GM12878 (cell line): Measurements from ENCODE around the gene PTCD3. TPM values are rescaled to one million over a fixed set of nuclear protein-coding genes. Genes with fewer than 3 reads are reported as not detected.

Experiments
- ATAC-seq: fragments of 200-7000 bp; cut with Tn5 transposase; 3 replicates; pipeline ENCODE4 v1.9.1; 2020; ENCODE audit warnings: mild to moderate bottlenecking, moderate library complexity
- BruUV-seq: library from RNA; stranded (reverse); fragments of 400-500 nt; replicated peaks from 2 replicates; lab custom pipeline; 2021; lab: Mats Ljungman, UMichigan
- CTCF ChIA-PET: fragments of 300-600 bp; sonication (Branson Sonifier 250); formaldehyde crosslinking; extraction: SDS; loops from one replicate; lab custom pipeline; 2021; ENCODE audit warnings: inconsistent platforms; lab: Yijun Ruan, JAX
- POLR2A ChIA-PET: fragments of 350-600 bp; formaldehyde crosslinking; extraction: SDS; loops from one replicate; lab custom pipeline; 2021; ENCODE audit warnings: inconsistent platforms; lab: Charles Lee
- RAD21 ChIA-PET: fragments of 300-600 bp; sonication (Branson Sonifier 250); formaldehyde crosslinking; loops from one replicate; lab custom pipeline; 2023; ENCODE audit warnings: antibody characterized with exemption; ENCODE audit not compliant: unreplicated experiment; lab: Charles Lee
- SMC1A ChIA-PET: fragments of 300-600 bp; sonication (Branson Sonifier 250); formaldehyde crosslinking; loops from one replicate; lab custom pipeline; 2023; ENCODE audit not compliant: unreplicated experiment, uncharacterized antibody; lab: Charles Lee
- DNase-seq: peaks from one replicate; pipeline ENCODE4 v3.0.0-alpha.2; 2011; ENCODE audit warnings: low read depth, low spot score
- FAIRE-seq: peaks from 3 replicates; lab custom pipeline; 2011; peaks lifted over from hg19 to GRCh38; lab: Jason Lieb, UNC
- H2AFZ ChIP-seq: 2 replicates; pipeline ENCODE4 v1.6.0; 2011; ENCODE audit warnings: low read depth, low read length, control low read depth; ENCODE audit not compliant: control insufficient read depth
- H3K27ac ChIP-seq: 2 replicates; pipeline ENCODE4 v1.5.1; 2011; ENCODE audit warnings: control low read depth; ENCODE audit not compliant: control insufficient read depth, insufficient read depth
- H3K27me3 ChIP-seq, 2 experiments: replicated peaks in 1 of 2; 2 replicates each; pipeline versions ENCODE4 v1.6.0 to v1.6.1; 2011; ENCODE audit warnings: low read length in 1 of 2; ENCODE audit not compliant: control insufficient read depth in 2 of 2, insufficient read depth in 2 of 2
- H3K36me3 ChIP-seq, 2 experiments: 2 replicates each; pipeline ENCODE4 v1.5.1; 2011; ENCODE audit warnings: low read length in 1 of 2; ENCODE audit not compliant: control insufficient read depth in 2 of 2, insufficient read depth in 2 of 2
- H3K4me1 ChIP-seq: 2 replicates; pipeline ENCODE4 v1.6.1; 2011; ENCODE audit warnings: mild to moderate bottlenecking, low read length, moderate library complexity, mixed read lengths; ENCODE audit not compliant: control insufficient read depth, insufficient read depth
- H3K4me2 ChIP-seq: 2 replicates; pipeline ENCODE4 v1.6.0; 2011; ENCODE audit warnings: control low read depth; ENCODE audit not compliant: control insufficient read depth, insufficient read depth
- H3K4me3 ChIP-seq: fragments of 200-600 bp; sonication (generic); 2 replicates; pipeline ENCODE4 v1.5.1; 2016
- H3K79me2 ChIP-seq: 2 replicates; pipeline ENCODE4 v1.6.0; 2011; ENCODE audit warnings: low read length; ENCODE audit not compliant: control insufficient read depth, insufficient read depth
- H3K9ac ChIP-seq: 2 replicates; pipeline ENCODE4 v1.8.0; 2011; ENCODE audit warnings: low read length, control low read depth, mixed read lengths; ENCODE audit not compliant: control insufficient read depth, insufficient read depth
- H3K9me3 ChIP-seq: replicated peaks from 3 replicates; pipeline ENCODE4 v1.5.1; 2011; ENCODE audit warnings: mild to moderate bottlenecking, low read length; ENCODE audit not compliant: control insufficient read depth, insufficient read depth
- H4K20me1 ChIP-seq: 2 replicates; pipeline ENCODE4 v1.6.0; 2011; ENCODE audit not compliant: control insufficient read depth, insufficient read depth
- ATF7 ChIP-seq: fragments of 450-650 bp; IDR thresholded peaks from 2 replicates; pipeline ENCODE4 v1.6.1; 2016; ENCODE audit warnings: low read depth, mild to moderate bottlenecking
- BRCA1 ChIP-seq: IDR thresholded peaks from 2 replicates; pipeline ENCODE4 v1.6.1; 2011; ENCODE audit warnings: low read depth, low read length, improper control_type of control experiment
- JUND ChIP-seq: IDR thresholded peaks from 2 replicates; pipeline ENCODE4 v1.6.1; 2012; ENCODE audit warnings: low read depth, mild to moderate bottlenecking, low read length, improper control_type of control experiment, moderate library complexity
- MEF2B ChIP-seq: fragments of 450-650 bp; IDR thresholded peaks from 2 replicates; pipeline ENCODE4 v1.6.1; 2018; ENCODE audit warnings: mild to moderate bottlenecking, moderate library complexity; ENCODE audit not compliant: partially characterized antibody, poor library complexity, severe bottlenecking
- MTA2 ChIP-seq: fragments of 450-650 bp; IDR thresholded peaks from 2 replicates; pipeline ENCODE4 v1.6.1; 2016; ENCODE audit warnings: low read depth, mild to moderate bottlenecking, moderate library complexity
- MXI1 ChIP-seq: fragments of 150-350 bp; IDR thresholded peaks from 2 replicates; pipeline ENCODE4 v1.6.1; 2011; ENCODE audit warnings: low read depth, mild to moderate bottlenecking, inconsistent platforms, low read length, improper control_type of control experiment
- MYB ChIP-seq: fragments of 150-350 bp; IDR thresholded peaks from 2 replicates; pipeline ENCODE4 v1.6.1; 2014; ENCODE audit warnings: mild to moderate bottlenecking, low read depth, low read length, borderline replicate concordance
- SMAD5 ChIP-seq: IDR thresholded peaks from 2 replicates; pipeline ENCODE4 v1.6.1; 2016; ENCODE audit warnings: antibody characterized with exemption, low read depth
- ZSCAN29 ChIP-seq: fragments of 450-650 bp; IDR thresholded peaks from 2 replicates; pipeline ENCODE4 v1.6.1; 2017; ENCODE audit warnings: mild to moderate bottlenecking, moderate library complexity
- WGBS: methylation state at CpG from one replicate; pipeline ENCODE4 v1.1.6; 2016; ENCODE audit warnings: low lambda C conversion rate; ENCODE audit not compliant: insufficient replicate concordance, insufficient coverage; ENCODE audit errors: missing lambda C conversion rate; 5-methylcytosine and 5-hydroxymethylcytosine counted together
- in situ Hi-C: fragments of 300-500 bp; cut with MboI; formaldehyde crosslinking; loops from 9 replicates; pipeline ENCODE4 v1.14.3; 2018; ENCODE audit warnings: mixed read lengths
- intact Hi-C: fragments of 100-400 bp; cut with micrococcal nuclease; formaldehyde crosslinking; loops from one replicate; pipeline ENCODE4 v1.14.2; 2022; ENCODE audit not compliant: unreplicated experiment
- polyA plus RNA-seq, 11 experiments: library from polyadenylated mRNA; depleted of rRNA in 4 of 11; unstranded in 6 of 11; stranded (reverse) in 5 of 11; fragments of >200 nt; fragmentation: Nextera tagmentation in 4 of 11; fragmentation: Illumina TruSeq in 1 of 11; extraction: Ambion mirVana in 4 of 11; extraction: Trizol in 1 of 11; gene quantifications; 1 replicate in 1 of 11; 2 replicates in 10 of 11; pipeline versions ENCODE4 v1.2.1 to v1.2.3, GENCODE V29; 2011 to 2016; ENCODE audit warnings: inconsistent platforms in 2 of 11, missing spikeins in 2 of 11, low read depth in 1 of 11
- total RNA-seq, 4 experiments: library from RNA; depleted of rRNA in 3 of 4; stranded (reverse); fragments of >200 nt in 3 of 4; fragmentation: Illumina TruSeq in 1 of 4; extraction: Trizol in 1 of 4; gene quantifications; 2 replicates each; pipeline versions ENCODE4 v1.2.1 to v1.2.3, GENCODE V29; 2013 to 2021

PTCD3 gene
- total and polyA plus RNA-seq, 10 of the 15 experiments (the other 5 are each of a cell fraction or from before 2014, with no cell fraction given): 44.7 to 177 (median 127) TPM

DNA sequence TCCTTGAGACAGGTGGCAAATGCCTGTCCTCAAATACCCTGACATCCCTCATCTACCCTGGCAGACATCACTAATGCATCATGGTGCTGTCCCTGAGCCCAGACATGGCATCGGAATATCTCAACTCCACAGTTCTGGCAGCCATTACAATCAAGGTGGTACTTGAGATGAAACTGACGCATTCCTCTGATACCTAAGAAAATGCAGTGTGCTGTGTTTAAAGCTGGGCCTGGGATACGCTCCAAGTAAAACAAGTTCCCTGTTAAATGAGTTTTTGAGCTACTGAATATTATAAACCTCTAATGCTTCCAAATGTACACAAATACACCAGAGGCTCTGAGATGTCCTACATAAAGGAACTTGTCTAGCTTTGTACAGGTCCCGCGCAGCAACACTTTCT, 30.1 kb upstream of the PTCD3 start:
- Histone ChIP-seq H3K4me1 (peaks cover 19% of the 10 kb centered on the region), H3K27me3 (no peaks in the 10 kb centered on the region), H2AFZ (no peak overlapping the region), H3K9me3 (no peaks in the 10 kb centered on the region; the same call in 2 of the 3 replicates), H3K27ac (no peak overlapping the region), H3K79me2 (no peaks in the 10 kb centered on the region), H3K4me2 (no peak overlapping the region), H4K20me1 (no peaks in the 10 kb centered on the region), H3K9ac (no peak overlapping the region), H3K4me3 (no peak overlapping the region), H3K36me3 (peaks cover 25 to 32% of the 10 kb centered on the region in 2 experiments)
- SMC1A ChIA-PET: interaction anchor here (2.8 to 9.1 kb wide), 4 partner anchors 40 to 247 kb away, joined by 8 to 286 read pairs (median 80); partner anchors contain the start of gene ST3GAL5
- RAD21 ChIA-PET: interaction anchor here (1.1 to 5.2 kb wide), 3 partner anchors 187 to 248 kb away, joined by 3 to 214 read pairs (median 5); partner anchors contain the start of gene ST3GAL5
- POLR2A ChIA-PET: no interaction called here
- no peak for FAIRE-seq
- intact Hi-C loops: no loop called here
- 100% methylated on average over 5 of the region's 5 CpGs for WGBS
- DNase-seq: no peak
- ATAC-seq: no peak
- CTCF ChIA-PET: interaction anchor here (5.4 to 12.2 kb wide), 3 partner anchors 39 to 252 kb away, joined by 75 to 458 read pairs (median 154); partner anchors contain the start of gene ST3GAL5
- BruUV-seq: no TSS peak
- TF ChIP-seq MTA2 (no peak), BRCA1 (no peak), ZSCAN29 (no peak), MXI1 (no peak), SMAD5 (no peak), MEF2B (no peak), JUND (no peak), MYB (no peak), ATF7 (no peak)
- TF ChIP-seq, all 136 proteins: peak for 0
- in situ Hi-C loops: loop anchor here (5.0 to 10.0 kb wide), 3 partner anchors 51 to 341 kb away; no protein-coding TSS in a partner anchor
